22Rv1 (cell line): ENCODE measurements around the gene EGFR.

Experiments used
- CTCF ChIP-seq: fragments of 450-650 bp; IDR thresholded peaks from 2 replicates; pipeline ENCODE4 v1.5.1; 2017; ENCODE audit warnings: mild to moderate bottlenecking
- ZFX ChIP-seq: fragments of 450-650 bp; IDR thresholded peaks from 2 replicates; pipeline ENCODE4 v1.6.1; 2017; ENCODE audit warnings: antibody characterized with exemption, borderline replicate concordance

DNA sequence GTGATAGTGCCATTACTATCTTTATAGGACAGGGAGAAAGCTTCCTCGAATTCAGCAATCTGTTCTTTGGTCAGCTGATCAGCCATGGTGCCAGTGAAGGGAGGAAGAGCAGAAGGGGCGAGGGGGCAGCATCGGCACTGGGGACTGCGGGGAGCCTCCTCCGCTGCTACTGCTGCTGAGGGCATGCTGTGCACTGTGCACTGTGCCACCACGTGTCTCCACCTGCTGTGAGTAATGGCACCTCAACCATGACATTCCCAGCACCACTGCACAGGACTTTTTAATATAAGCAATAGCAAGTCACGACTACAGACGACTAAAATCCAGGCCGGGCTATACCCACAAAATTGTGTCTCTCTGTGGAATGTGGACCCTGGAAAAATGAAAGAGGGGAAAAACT, 241.4 kb downstream of the EGFR start:
- no peak for TF ChIP-seq CTCF
- no peak for TF ChIP-seq ZFX
